GM12878 (cell line): ENCODE measurements around the gene TEX264. TPM values are rescaled to one million over a fixed set of nuclear protein-coding genes. Genes with fewer than 3 reads are reported as not detected.

Experiments
- ATAC-seq: fragments of 200-7000 bp; cut with Tn5 transposase; 3 replicates; pipeline ENCODE4 v1.9.1; 2020; ENCODE audit warnings: mild to moderate bottlenecking, moderate library complexity
- BruUV-seq: library from RNA; stranded (reverse); fragments of 400-500 nt; replicated peaks from 2 replicates; lab custom pipeline; 2021; lab: Mats Ljungman, UMichigan
- CTCF ChIA-PET: fragments of 300-600 bp; sonication (Branson Sonifier 250); formaldehyde crosslinking; extraction: SDS; loops from one replicate; lab custom pipeline; 2021; ENCODE audit warnings: inconsistent platforms; lab: Yijun Ruan, JAX
- POLR2A ChIA-PET: fragments of 350-600 bp; formaldehyde crosslinking; extraction: SDS; loops from one replicate; lab custom pipeline; 2021; ENCODE audit warnings: inconsistent platforms; lab: Charles Lee
- RAD21 ChIA-PET: fragments of 300-600 bp; sonication (Branson Sonifier 250); formaldehyde crosslinking; loops from one replicate; lab custom pipeline; 2023; ENCODE audit warnings: antibody characterized with exemption; ENCODE audit not compliant: unreplicated experiment; lab: Charles Lee
- SMC1A ChIA-PET: fragments of 300-600 bp; sonication (Branson Sonifier 250); formaldehyde crosslinking; loops from one replicate; lab custom pipeline; 2023; ENCODE audit not compliant: unreplicated experiment, uncharacterized antibody; lab: Charles Lee
- DNase-seq: peaks from one replicate; pipeline ENCODE4 v3.0.0-alpha.2; 2011; ENCODE audit warnings: low read depth, low spot score
- FAIRE-seq: peaks from 3 replicates; lab custom pipeline; 2011; peaks lifted over from hg19 to GRCh38; lab: Jason Lieb, UNC
- H2AFZ ChIP-seq: 2 replicates; pipeline ENCODE4 v1.6.0; 2011; ENCODE audit warnings: low read depth, low read length, control low read depth; ENCODE audit not compliant: control insufficient read depth
- H3K27ac ChIP-seq: 2 replicates; pipeline ENCODE4 v1.5.1; 2011; ENCODE audit warnings: control low read depth; ENCODE audit not compliant: control insufficient read depth, insufficient read depth
- H3K27me3 ChIP-seq, 2 experiments: replicated peaks in 1 of 2; 2 replicates each; pipeline versions ENCODE4 v1.6.0 to v1.6.1; 2011; ENCODE audit warnings: low read length in 1 of 2; ENCODE audit not compliant: control insufficient read depth in 2 of 2, insufficient read depth in 2 of 2
- H3K36me3 ChIP-seq, 2 experiments: 2 replicates each; pipeline ENCODE4 v1.5.1; 2011; ENCODE audit warnings: low read length in 1 of 2; ENCODE audit not compliant: control insufficient read depth in 2 of 2, insufficient read depth in 2 of 2
- H3K4me1 ChIP-seq: 2 replicates; pipeline ENCODE4 v1.6.1; 2011; ENCODE audit warnings: mild to moderate bottlenecking, low read length, moderate library complexity, mixed read lengths; ENCODE audit not compliant: control insufficient read depth, insufficient read depth
- H3K4me2 ChIP-seq: 2 replicates; pipeline ENCODE4 v1.6.0; 2011; ENCODE audit warnings: control low read depth; ENCODE audit not compliant: control insufficient read depth, insufficient read depth
- H3K4me3 ChIP-seq: fragments of 200-600 bp; sonication (generic); 2 replicates; pipeline ENCODE4 v1.5.1; 2016
- H3K79me2 ChIP-seq: 2 replicates; pipeline ENCODE4 v1.6.0; 2011; ENCODE audit warnings: low read length; ENCODE audit not compliant: control insufficient read depth, insufficient read depth
- H3K9ac ChIP-seq: 2 replicates; pipeline ENCODE4 v1.8.0; 2011; ENCODE audit warnings: low read length, control low read depth, mixed read lengths; ENCODE audit not compliant: control insufficient read depth, insufficient read depth
- H3K9me3 ChIP-seq: replicated peaks from 3 replicates; pipeline ENCODE4 v1.5.1; 2011; ENCODE audit warnings: mild to moderate bottlenecking, low read length; ENCODE audit not compliant: control insufficient read depth, insufficient read depth
- H4K20me1 ChIP-seq: 2 replicates; pipeline ENCODE4 v1.6.0; 2011; ENCODE audit not compliant: control insufficient read depth, insufficient read depth
- E2F4 ChIP-seq: IDR thresholded peaks from 2 replicates; pipeline ENCODE4 v1.6.1; 2012; ENCODE audit warnings: low read depth, low read length, improper control_type of control experiment
- HDAC6 ChIP-seq: fragments of 200-600 bp; sonication (generic); IDR thresholded peaks from one replicate; pipeline ENCODE4 v1.8.0; 2017; ENCODE audit warnings: antibody characterized with exemption; ENCODE audit not compliant: unreplicated experiment
- RCOR1 ChIP-seq: conservative IDR thresholded peaks from 2 replicates; pipeline ENCODE4 v1.6.1; 2012; ENCODE audit warnings: low read depth, low read length, improper control_type of control experiment
- SMARCA5 ChIP-seq: fragments of 450-650 bp; IDR thresholded peaks from 2 replicates; pipeline ENCODE4 v1.6.1; 2017; ENCODE audit warnings: mild to moderate bottlenecking
- USF1 ChIP-seq: IDR thresholded peaks from 2 replicates; pipeline ENCODE4 v1.6.1; 2011; ENCODE audit warnings: borderline replicate concordance, low read depth, mild to moderate bottlenecking, moderate library complexity, mixed read lengths, low read length; ENCODE audit not compliant: insufficient read depth; ENCODE audit errors: extremely low read length
- WGBS: methylation state at CpG from one replicate; pipeline ENCODE4 v1.1.6; 2016; ENCODE audit warnings: low lambda C conversion rate; ENCODE audit not compliant: insufficient replicate concordance, insufficient coverage; ENCODE audit errors: missing lambda C conversion rate; 5-methylcytosine and 5-hydroxymethylcytosine counted together
- in situ Hi-C: fragments of 300-500 bp; cut with MboI; formaldehyde crosslinking; loops from 9 replicates; pipeline ENCODE4 v1.14.3; 2018; ENCODE audit warnings: mixed read lengths
- intact Hi-C: fragments of 100-400 bp; cut with micrococcal nuclease; formaldehyde crosslinking; loops from one replicate; pipeline ENCODE4 v1.14.2; 2022; ENCODE audit not compliant: unreplicated experiment
- polyA plus RNA-seq, 11 experiments: library from polyadenylated mRNA; depleted of rRNA in 4 of 11; unstranded in 6 of 11; stranded (reverse) in 5 of 11; fragments of >200 nt; fragmentation: Nextera tagmentation in 4 of 11; fragmentation: Illumina TruSeq in 1 of 11; extraction: Ambion mirVana in 4 of 11; extraction: Trizol in 1 of 11; gene quantifications; 1 replicate in 1 of 11; 2 replicates in 10 of 11; pipeline versions ENCODE4 v1.2.1 to v1.2.3, GENCODE V29; 2011 to 2016; ENCODE audit warnings: inconsistent platforms in 2 of 11, missing spikeins in 2 of 11, low read depth in 1 of 11
- total RNA-seq, 4 experiments: library from RNA; depleted of rRNA in 3 of 4; stranded (reverse); fragments of >200 nt in 3 of 4; fragmentation: Illumina TruSeq in 1 of 4; extraction: Trizol in 1 of 4; gene quantifications; 2 replicates each; pipeline versions ENCODE4 v1.2.1 to v1.2.3, GENCODE V29; 2013 to 2021

Gene TEX264
- total and polyA plus RNA-seq, 10 of the 15 experiments (the other 5 are each of a cell fraction or from before 2014, with no cell fraction given) = 3.6 to 63.0 (median 52.4) TPM

GRCh38 chr3:51691021-51691420 lies 20.0 kb downstream of the TEX264 start:
- Histone ChIP-seq H3K27me3 (no peaks in the 10 kb centered on the region), H3K4me1 (peaks cover 10% of the 10 kb centered on the region), H2AFZ (no peak overlapping the region), H3K36me3 (peaks cover 18 to 30% of the 10 kb centered on the region in 2 experiments), H3K4me3 (no peak overlapping the region), H4K20me1 (no peaks in the 10 kb centered on the region; the same call in 1 of the 2 replicates), H3K9ac (no peak overlapping the region), H3K27ac (no peak overlapping the region), H3K4me2 (no peak overlapping the region), H3K9me3 (no peaks in the 10 kb centered on the region), H3K79me2 (no peaks in the 10 kb centered on the region; the same call in 1 of the 2 replicates)
- intact Hi-C loops (no loop called here), in situ Hi-C loops (loop anchor here (25.0 kb wide), 1 partner anchor 1079 kb away; the partner anchor contains the start of genes CISH and MAPKAPK3)
- TF ChIP-seq USF1 (no peak), E2F4 (no peak), SMARCA5 (no peak), RCOR1 (no peak), HDAC6 (no peak)
- ATAC-seq = no peak
- FAIRE-seq = no peak
- no peak for DNase-seq
- RAD21 ChIA-PET = interaction anchor here (0.6 kb wide), 1 partner anchor 1462 kb away, joined by 3 read pairs; no protein-coding TSS in a partner anchor
- CTCF ChIA-PET = interaction anchor here (1.4 kb wide), 1 partner anchor 9 kb away, joined by 4 read pairs; no protein-coding TSS in a partner anchor
- BruUV-seq = no TSS peak
- WGBS = 91% methylated on average over 5 of the region's 5 CpGs
- POLR2A ChIA-PET = interaction anchor here (1.8 kb wide), 1 partner anchor 9 kb away, joined by 6 read pairs; no protein-coding TSS in a partner anchor
- SMC1A ChIA-PET = no interaction called here
